ENCODE results near the gene ZDHHC13. TPM values are rescaled to one million over a fixed set of nuclear protein-coding genes. Genes with fewer than 3 reads are reported as not detected.
"Not testable (repeated sequence)": the region's sequence is repeated elsewhere in the genome, so short reads cannot be mapped to it uniquely, and the experiment has no call there.

The ZDHHC13 gene
- total RNA-seq, 2 experiments from 2014 or later, result 26.7 to 26.8 TPM

DNA sequence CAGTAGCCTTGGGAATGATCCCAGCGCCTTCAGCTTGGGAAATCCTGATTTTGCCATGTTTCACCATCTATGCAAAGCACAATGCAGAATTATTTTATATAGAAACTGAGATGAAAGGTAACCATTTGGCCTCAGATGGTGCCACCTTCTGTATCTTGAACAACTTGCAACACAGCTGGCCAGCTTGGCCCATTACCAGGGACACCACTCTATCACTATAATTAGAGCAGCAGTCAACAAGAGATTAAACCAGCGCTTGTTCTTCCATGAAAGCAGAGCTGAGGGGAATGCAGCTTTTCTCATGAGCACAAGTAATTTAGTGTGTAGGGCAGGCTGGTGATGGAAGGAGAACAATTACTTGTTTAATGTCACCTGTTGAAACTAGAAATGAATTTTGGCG, 6.7 kb upstream of the ZDHHC13 start:
- no peak for DNase-seq
- Mint-ChIP-seq H3K4me1 (no peaks in the 10 kb centered on the region), H3K9me3 (no peaks in the 10 kb centered on the region), H3K27ac (no peak overlapping the region), H3K36me3 (ENCODE audit: low read depth) (no peaks in the 10 kb centered on the region), H3K27me3 (peaks cover 26% of the 10 kb centered on the region), H3K4me3 (no peak overlapping the region)
- POLR2A ChIA-PET, result no interaction called here
- CTCF ChIA-PET, result no interaction called here

DNA sequence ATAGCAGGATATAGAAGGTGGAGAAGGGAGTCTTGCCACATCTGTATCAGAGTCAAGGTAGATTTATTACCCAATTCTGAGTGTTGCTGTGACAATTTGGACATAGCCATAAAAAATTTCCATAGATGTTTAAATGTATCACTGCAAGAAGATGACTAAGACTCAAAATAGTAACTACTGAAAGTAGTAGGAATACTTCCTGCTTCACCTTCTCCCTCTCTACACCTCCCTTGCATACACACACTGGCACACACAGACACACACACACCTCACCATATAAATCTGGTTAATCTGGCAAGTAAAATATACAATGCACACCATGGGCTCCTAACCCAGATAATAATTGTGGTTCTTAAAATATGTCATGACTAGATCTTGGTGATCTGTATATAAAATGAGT, 5.2 kb upstream of the ZDHHC13 start:
- Mint-ChIP-seq H3K9me3 (no peaks in the 10 kb centered on the region), H3K36me3 (ENCODE audit: low read depth) (no peaks in the 10 kb centered on the region), H3K4me3 (no peak overlapping the region), H3K27me3 (peaks cover 29% of the 10 kb centered on the region), H3K4me1 (peaks cover 4% of the 10 kb centered on the region), H3K27ac (no peak overlapping the region)
- DNase-seq, result no peak
- POLR2A ChIA-PET, result no interaction called here
- CTCF ChIA-PET, result interaction anchor here (1.6 kb wide), 1 partner anchor 34 kb away, joined by 6 read pairs; no protein-coding TSS in a partner anchor

DNA sequence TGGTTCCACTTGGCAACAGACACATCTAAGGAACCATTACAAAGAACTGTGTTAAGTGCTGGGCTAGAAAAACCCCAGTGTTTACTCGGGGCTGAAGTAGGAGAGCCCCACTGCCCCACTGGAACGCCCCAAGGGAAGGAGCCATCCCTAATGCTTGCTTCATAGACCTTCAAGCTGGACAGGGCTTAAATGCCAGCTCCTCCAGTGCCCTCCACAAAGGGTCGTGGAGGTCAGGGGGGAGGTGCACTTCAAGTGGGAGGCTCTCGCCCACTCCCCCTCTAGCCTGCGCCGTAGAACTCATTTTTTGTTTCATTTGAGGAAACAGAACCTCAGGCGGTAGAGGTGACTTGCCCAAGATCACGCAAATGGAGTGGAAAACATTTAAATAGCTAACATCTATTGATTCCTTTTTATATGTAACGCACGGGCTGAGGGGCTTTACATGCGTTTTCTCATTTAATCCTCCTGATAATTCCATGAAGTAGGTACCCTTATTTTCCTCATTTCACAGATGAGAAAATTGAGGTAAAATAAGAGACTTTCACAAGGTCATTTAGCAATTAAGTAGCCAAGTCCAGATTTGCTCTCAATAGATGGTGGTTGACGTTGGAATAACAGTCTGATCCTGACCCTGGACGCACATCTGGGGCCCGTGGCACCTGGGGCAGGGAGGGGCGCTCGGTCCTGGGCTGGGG, 545 bp upstream of the ZDHHC13 start:
- Mint-ChIP-seq H3K9me3 (no peaks in the 10 kb centered on the region), H3K27ac (no peak overlapping the region), H3K27me3 (peaks cover 27% of the 10 kb centered on the region), H3K4me3 (peak overlapping the region; percentile 80), H3K4me1 (peaks cover 43% of the 10 kb centered on the region), H3K36me3 (ENCODE audit: low read depth) (peaks cover 25% of the 10 kb centered on the region)
- CTCF ChIA-PET, result interaction anchor here (1.0 to 1.4 kb wide), 2 partner anchors 14 to 39 kb away, joined by 3 to 5 read pairs; no protein-coding TSS in a partner anchor
- POLR2A ChIA-PET, result interaction anchor here (1.0 to 1.5 kb wide), 5 partner anchors 16 to 1103 kb away, joined by 3 to 6 read pairs (median 4); partner anchors contain the start of gene E2F8
- DNase-seq, result no peak

DNA sequence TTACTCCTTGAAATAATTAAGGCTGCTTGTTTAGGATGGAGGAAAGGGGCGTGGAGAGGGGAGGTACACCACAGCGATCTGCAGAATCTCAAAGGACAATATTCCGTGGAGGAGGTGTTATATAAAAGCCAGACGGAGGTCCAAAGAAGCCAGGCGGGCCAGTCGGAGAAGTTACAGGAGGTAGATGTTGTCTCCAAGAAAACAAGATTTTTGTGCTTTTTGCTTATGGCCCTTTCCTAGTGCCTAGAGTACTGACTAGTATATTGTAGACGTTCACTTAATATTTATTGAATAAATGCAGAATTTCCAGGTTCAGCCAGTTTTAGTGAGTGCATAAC, 761 bp downstream of the ZDHHC13 start:
- no peaks in the 10 kb centered on the region for H3K9me3 Mint-ChIP-seq
- ChIA-PET CTCF (no interaction called here), POLR2A (interaction anchor here (1.3 kb wide), 1 partner anchor 112 kb away, joined by 3 read pairs; no protein-coding TSS in a partner anchor)
- peaks cover 50% of the 10 kb centered on the region for H3K4me1 Mint-ChIP-seq
- peaks cover 29% of the 10 kb centered on the region for H3K36me3 Mint-ChIP-seq (ENCODE audit: low read depth)
- H3K4me3 Mint-ChIP-seq, result peak overlapping the region; percentile 80
- H3K27me3 Mint-ChIP-seq, result peaks cover 18% of the 10 kb centered on the region
- peak overlapping the region; percentile 4 for H3K27ac Mint-ChIP-seq
- DNase-seq, result no peak

DNA sequence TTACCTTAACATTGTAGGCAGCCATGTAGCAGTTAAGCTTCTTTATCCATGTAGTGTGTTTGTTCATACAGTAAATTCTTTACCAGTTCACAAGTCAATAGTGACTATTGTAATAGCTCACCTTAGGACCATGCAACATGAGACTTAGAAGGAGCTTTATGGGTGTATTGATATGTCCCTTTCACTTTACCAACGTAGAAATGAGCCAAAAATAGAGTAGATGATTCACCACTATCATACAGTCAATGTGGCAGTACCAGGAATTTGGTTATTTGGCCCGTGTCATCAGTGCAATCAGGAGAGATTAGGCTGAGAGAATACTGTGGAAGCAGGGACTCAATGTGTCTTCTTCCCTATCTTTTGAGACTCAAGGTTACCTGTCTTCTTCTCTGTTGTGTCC, 4.7 kb downstream of the ZDHHC13 start:
- H3K4me1 Mint-ChIP-seq, result peaks cover 49% of the 10 kb centered on the region
- no peak overlapping the region for H3K4me3 Mint-ChIP-seq
- ChIA-PET POLR2A (no interaction called here), CTCF (interaction anchor here (1.7 to 1.8 kb wide), 2 partner anchors 41 to 51 kb away, joined by 3 to 4 read pairs; no protein-coding TSS in a partner anchor)
- no peak overlapping the region for H3K27ac Mint-ChIP-seq
- no peak for DNase-seq
- H3K36me3 Mint-ChIP-seq (ENCODE audit: low read depth), result peaks cover 56% of the 10 kb centered on the region
- no peaks in the 10 kb centered on the region for H3K27me3 Mint-ChIP-seq
- peaks cover 2% of the 10 kb centered on the region for H3K9me3 Mint-ChIP-seq

DNA sequence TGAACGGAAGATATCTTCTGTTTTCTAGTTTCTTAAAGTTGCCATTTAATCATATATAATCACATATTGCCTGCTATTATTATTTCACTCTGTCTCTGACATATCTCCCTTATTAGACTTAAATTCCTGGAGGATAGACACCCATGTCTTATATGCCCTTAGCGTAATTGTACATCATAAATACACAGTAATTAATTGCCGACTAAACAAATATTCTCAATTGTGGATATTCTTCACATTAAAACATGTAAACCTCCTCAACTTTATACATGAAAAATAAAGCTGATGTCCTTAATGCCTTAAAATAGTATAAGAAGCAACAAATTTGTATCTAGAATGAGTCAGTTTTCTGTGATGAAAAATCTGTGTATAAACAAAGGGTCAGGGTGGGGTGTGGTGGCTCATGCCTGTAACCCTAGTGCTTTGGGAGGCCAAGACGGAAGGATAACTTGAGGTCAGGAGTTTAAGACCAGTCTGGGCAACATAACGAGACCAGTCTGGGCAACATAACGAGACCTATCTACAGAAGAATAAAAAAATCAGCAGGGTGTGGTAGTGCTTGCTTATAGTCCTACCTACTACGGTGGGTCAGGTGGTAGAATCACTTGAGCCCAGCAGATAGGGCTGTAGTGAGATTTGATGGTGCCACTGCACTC, 6.1 kb downstream of the ZDHHC13 start:
- Mint-ChIP-seq H3K4me1 (peaks cover 43% of the 10 kb centered on the region), H3K27me3 (no peaks in the 10 kb centered on the region), H3K36me3 (ENCODE audit: low read depth) (peaks cover 71% of the 10 kb centered on the region), H3K9me3 (peaks cover 5% of the 10 kb centered on the region), H3K4me3 (no peak overlapping the region), H3K27ac (no peak overlapping the region)
- no peak for DNase-seq
- ChIA-PET CTCF (interaction anchor here (1.7 to 1.8 kb wide), 2 partner anchors 43 to 52 kb away, joined by 3 to 4 read pairs; no protein-coding TSS in a partner anchor), POLR2A (no interaction called here)

DNA sequence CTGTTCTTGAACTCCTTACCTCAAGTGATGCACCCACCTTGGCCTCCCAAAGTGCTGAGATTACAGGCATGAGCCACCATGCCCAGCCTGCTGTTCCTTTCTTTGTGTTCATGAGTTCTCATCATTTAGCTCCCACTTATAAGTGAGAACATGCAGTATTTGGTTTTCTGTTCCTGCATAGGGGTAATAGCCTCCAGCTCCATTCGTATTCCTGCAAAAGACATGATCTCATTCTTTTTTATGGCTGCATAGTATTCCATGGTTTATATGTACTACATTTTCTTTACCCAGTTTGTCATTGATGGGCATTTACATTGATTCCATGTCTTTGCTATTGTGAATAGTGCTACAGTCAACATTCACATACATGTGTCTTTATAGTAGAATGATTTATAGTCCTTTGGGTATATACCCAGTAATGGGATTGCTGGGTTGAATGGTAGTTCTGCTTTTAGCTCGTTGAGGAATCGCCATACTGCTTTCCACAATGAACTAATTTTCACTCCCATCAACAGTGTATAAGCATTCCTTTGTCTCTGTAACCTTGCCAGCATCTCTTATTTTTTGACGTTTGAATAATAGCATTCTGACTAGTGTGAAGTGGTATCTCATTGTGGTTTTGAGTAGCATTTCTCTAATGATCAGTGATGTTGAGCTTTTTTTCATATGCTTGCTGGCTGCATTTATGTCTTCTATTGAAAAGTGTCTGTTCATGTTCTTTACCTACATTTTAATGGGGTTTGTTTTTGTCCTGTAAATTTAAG, 9.8 kb downstream of the ZDHHC13 start:
- DNase-seq, POLR2A ChIA-PET, H3K4me3 Mint-ChIP-seq, H3K9me3 Mint-ChIP-seq, CTCF ChIA-PET, H3K4me1 Mint-ChIP-seq, H3K27ac Mint-ChIP-seq, H3K27me3 Mint-ChIP-seq: not testable (repeated sequence)
- peaks cover 67% of the 10 kb centered on the region for H3K36me3 Mint-ChIP-seq (ENCODE audit: low read depth)

DNA sequence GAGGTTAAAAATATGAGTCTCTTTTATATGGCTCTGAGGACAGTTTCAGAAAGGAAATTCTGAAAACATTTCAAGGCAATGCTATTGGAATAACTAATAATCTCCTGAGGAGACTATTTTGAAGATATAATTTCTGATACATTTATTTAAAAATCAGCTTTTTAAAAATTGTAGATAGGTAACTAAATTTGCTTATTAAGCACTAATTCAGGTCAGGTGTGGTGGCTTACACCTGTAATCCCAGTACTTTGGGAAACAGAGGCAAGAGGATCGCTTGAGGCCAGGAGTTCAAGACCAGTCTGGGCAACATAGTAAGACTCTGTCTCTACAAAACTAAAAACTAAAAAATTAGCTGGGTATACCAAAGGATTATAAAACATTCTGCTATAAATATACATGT, 17.0 kb downstream of the ZDHHC13 start:
- H3K4me3 Mint-ChIP-seq, result no peak overlapping the region
- no peaks in the 10 kb centered on the region for H3K4me1 Mint-ChIP-seq
- H3K27ac Mint-ChIP-seq, result no peak overlapping the region
- H3K36me3 Mint-ChIP-seq (ENCODE audit: low read depth), result peaks cover 47% of the 10 kb centered on the region
- H3K9me3 Mint-ChIP-seq, result peaks cover 13% of the 10 kb centered on the region
- no peak for DNase-seq
- ChIA-PET CTCF (no interaction called here), POLR2A (no interaction called here)
- H3K27me3 Mint-ChIP-seq, result no peaks in the 10 kb centered on the region

DNA sequence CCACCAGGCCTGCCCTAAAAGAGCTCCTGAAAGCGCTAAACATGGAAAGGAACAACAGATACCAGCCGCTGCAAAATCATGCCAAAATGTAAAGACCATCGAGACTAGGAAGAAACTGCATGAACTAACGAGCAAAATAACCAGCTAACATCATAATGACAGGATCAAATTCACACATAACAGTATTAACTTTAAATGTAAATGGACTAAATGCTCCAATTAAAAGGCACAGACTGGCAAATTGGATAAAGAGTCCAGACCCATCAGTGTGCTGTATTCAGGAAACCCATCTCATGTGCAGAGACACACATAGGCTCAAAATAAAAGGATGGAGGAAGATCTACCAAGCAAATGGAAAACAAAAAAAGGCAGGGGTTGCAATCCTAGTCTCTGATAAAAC, 19.9 kb downstream of the ZDHHC13 start:
- CTCF ChIA-PET, H3K27me3 Mint-ChIP-seq, POLR2A ChIA-PET, DNase-seq, H3K4me1 Mint-ChIP-seq, H3K4me3 Mint-ChIP-seq, H3K27ac Mint-ChIP-seq: not testable (repeated sequence)
- peaks cover 24% of the 10 kb centered on the region for H3K36me3 Mint-ChIP-seq (ENCODE audit: low read depth)
- peaks cover 10% of the 10 kb centered on the region for H3K9me3 Mint-ChIP-seq

DNA sequence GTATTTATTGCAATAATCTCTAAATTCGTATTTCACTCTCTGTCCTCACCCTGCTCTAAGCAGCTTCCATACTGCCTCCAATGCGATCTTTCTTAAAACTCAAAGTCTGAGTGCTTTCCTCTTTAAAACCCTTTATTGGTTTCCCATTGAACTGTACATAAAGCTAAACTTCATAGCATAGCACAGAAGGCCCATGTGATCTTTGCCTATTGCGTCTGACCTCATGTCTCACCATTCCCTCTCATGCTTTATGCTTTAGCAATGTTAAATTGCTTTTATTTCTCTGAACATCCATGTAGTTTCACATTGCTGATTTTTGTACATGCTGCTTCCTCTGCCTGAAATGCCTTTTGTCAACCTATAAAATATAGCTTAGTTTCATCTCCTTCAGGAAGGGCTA, 28.4 kb downstream of the ZDHHC13 start:
- no peak for DNase-seq
- H3K9me3 Mint-ChIP-seq, result no peaks in the 10 kb centered on the region
- ChIA-PET POLR2A (no interaction called here), CTCF (no interaction called here)
- H3K4me1 Mint-ChIP-seq, result no peaks in the 10 kb centered on the region
- H3K27me3 Mint-ChIP-seq, result no peaks in the 10 kb centered on the region
- H3K4me3 Mint-ChIP-seq, result no peak overlapping the region
- peaks cover 25% of the 10 kb centered on the region for H3K36me3 Mint-ChIP-seq (ENCODE audit: low read depth)
- H3K27ac Mint-ChIP-seq, result no peak overlapping the region

DNA sequence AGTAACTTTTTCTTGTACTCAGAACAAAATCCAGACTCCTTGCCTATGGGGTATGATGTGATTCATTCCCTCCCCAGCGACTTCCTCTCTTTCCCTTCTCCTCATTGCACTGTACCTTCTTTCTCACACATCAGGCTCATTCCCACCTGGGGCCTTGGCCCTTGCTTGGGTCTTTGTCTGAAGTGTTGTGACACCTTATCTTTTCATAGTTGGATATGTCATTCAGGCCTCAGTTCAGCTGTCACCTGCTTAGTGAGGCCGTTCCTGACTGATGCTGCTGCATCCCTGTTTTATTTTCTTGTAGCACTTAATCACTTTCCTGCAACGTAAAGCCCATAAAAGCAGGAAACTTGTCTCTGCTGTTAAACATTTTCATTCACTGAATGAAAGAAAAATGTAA, 39.9 kb downstream of the ZDHHC13 start:
- no peak overlapping the region for H3K27ac Mint-ChIP-seq
- CTCF ChIA-PET, result no interaction called here
- H3K27me3 Mint-ChIP-seq, result no peaks in the 10 kb centered on the region
- peaks cover 56% of the 10 kb centered on the region for H3K36me3 Mint-ChIP-seq (ENCODE audit: low read depth)
- POLR2A ChIA-PET, result no interaction called here
- no peaks in the 10 kb centered on the region for H3K9me3 Mint-ChIP-seq
- no peak for DNase-seq
- H3K4me3 Mint-ChIP-seq, result no peak overlapping the region
- H3K4me1 Mint-ChIP-seq, result no peaks in the 10 kb centered on the region

DNA sequence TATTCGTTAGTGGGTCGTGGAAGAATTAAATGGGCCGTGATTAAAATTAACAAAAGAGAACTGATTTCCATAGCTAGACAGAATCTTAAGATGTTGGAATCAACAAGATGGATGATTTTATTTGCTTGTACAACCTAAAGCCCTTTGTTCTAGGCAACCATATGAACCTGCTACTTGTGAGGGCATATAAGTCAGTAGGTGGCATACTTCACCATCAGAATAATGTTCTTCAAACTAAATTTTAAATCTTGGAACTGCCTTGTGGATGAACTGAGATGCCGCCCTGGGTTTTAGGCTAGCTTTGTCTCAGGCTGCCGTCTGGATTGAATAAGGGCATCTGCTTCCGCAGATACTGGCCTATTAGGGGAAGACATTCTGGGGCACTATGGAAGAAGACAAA, 43.9 kb downstream of the ZDHHC13 start:
- no peak for DNase-seq
- ChIA-PET CTCF (interaction anchor here (2.3 kb wide), 1 partner anchor 85 kb away, joined by 5 read pairs; no protein-coding TSS in a partner anchor), POLR2A (no interaction called here)
- no peak overlapping the region for H3K27ac Mint-ChIP-seq
- H3K4me3 Mint-ChIP-seq, result no peak overlapping the region
- H3K36me3 Mint-ChIP-seq (ENCODE audit: low read depth), result peaks cover 64% of the 10 kb centered on the region
- H3K27me3 Mint-ChIP-seq, result no peaks in the 10 kb centered on the region
- peaks cover 5% of the 10 kb centered on the region for H3K4me1 Mint-ChIP-seq
- no peaks in the 10 kb centered on the region for H3K9me3 Mint-ChIP-seq

DNA sequence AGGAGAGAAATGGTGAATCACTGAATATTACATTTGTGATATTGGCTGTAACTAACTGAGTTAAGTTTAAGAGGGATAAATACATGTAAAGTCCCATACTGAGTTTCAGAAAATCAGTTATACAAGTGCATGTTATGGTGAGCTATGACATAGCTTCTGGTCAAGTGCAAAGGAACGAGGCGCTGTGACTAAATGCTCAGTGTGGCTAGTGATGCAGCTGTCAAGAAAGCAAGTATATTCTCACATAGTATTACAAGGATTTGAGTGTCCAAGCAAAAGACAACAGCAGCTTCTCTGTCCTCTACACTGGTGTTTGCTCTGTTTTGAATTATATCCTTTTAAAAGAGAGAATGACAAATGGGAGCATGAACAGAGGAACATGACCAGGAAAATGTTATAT, 44.7 kb downstream of the ZDHHC13 start:
- Mint-ChIP-seq H3K9me3 (no peaks in the 10 kb centered on the region), H3K27ac (no peak overlapping the region), H3K4me1 (peaks cover 5% of the 10 kb centered on the region), H3K27me3 (no peaks in the 10 kb centered on the region), H3K4me3 (no peak overlapping the region), H3K36me3 (ENCODE audit: low read depth) (peaks cover 66% of the 10 kb centered on the region)
- no peak for DNase-seq
- ChIA-PET CTCF (interaction anchor here (2.3 kb wide), 1 partner anchor 86 kb away, joined by 5 read pairs; no protein-coding TSS in a partner anchor), POLR2A (no interaction called here)

Data from activated CD4-positive, alpha-beta memory T cell treated with anti-CD3 and anti-CD28 coated beads, Interleukin-2, amount 10 ng/mL, durations not matched to agents 7 days and 5 days (primary cell).